Measurements from ENCODE around the gene PRKCH.
A peak's percentile ranks its signal among the peaks of the same experiment; 100 is the strongest.

PRKCH gene

GRCh38 chr14:61472011-61472672 lies 150.8 kb downstream of the PRKCH start:
- Histone ChIP-seq H3K36me3 (ENCODE audit: control insufficient read depth, insufficient read depth, low read length) (no peaks in the 10 kb centered on the region), H3K4me3 (ENCODE audit: extremely low read depth, insufficient read depth, low read length, poor library complexity, severe bottlenecking) (no peak overlapping the region), H3K9me3 (ENCODE audit: control insufficient read depth, low read length) (no peaks in the 10 kb centered on the region), H3K27ac (ENCODE audit: low read depth, low read length, severe bottlenecking) (peak overlapping the region; percentile 55), H3K4me1 (ENCODE audit: control insufficient read depth, insufficient read depth, low read length, poor library complexity, severe bottlenecking) (peaks cover 41% of the 10 kb centered on the region)
- WGBS, 2 experiments (ENCODE audit: insufficient coverage in 2 of 2), result 70 to 77% methylated on average over 7 to 8 of the region's 8 CpGs

- no peak overlapping the region for H3K4me3 ChIP-seq (ENCODE audit: extremely low read depth, insufficient read depth, low read length, poor library complexity, severe bottlenecking)
- WGBS, 2 experiments (ENCODE audit: insufficient coverage in 2 of 2), result 96 to 100% methylated on average over 3 of the region's 3 CpGs
- no peak overlapping the region for H3K27ac ChIP-seq (ENCODE audit: low read depth, low read length, severe bottlenecking)
- no peaks in the 10 kb centered on the region for H3K9me3 ChIP-seq (ENCODE audit: control insufficient read depth, low read length)
- peaks cover 40% of the 10 kb centered on the region for H3K4me1 ChIP-seq (ENCODE audit: control insufficient read depth, insufficient read depth, low read length, poor library complexity, severe bottlenecking)
- no peaks in the 10 kb centered on the region for H3K36me3 ChIP-seq (ENCODE audit: control insufficient read depth, insufficient read depth, low read length)
Observed at GRCh38 chr14:61472801-61473376, 151.5 kb downstream of the PRKCH start.

GRCh38 chr14:61474015-61474414 lies 152.6 kb downstream of the PRKCH start:
- Histone ChIP-seq H3K36me3 (ENCODE audit: control insufficient read depth, insufficient read depth, low read length) (no peaks in the 10 kb centered on the region), H3K4me3 (ENCODE audit: extremely low read depth, insufficient read depth, low read length, poor library complexity, severe bottlenecking) (no peak overlapping the region), H3K9me3 (ENCODE audit: control insufficient read depth, low read length) (no peaks in the 10 kb centered on the region), H3K27ac (ENCODE audit: low read depth, low read length, severe bottlenecking) (no peak overlapping the region), H3K4me1 (ENCODE audit: control insufficient read depth, insufficient read depth, low read length, poor library complexity, severe bottlenecking) (peaks cover 40% of the 10 kb centered on the region)
- 0% methylated on average over 1 of the region's 1 CpG for WGBS, 2 experiments (ENCODE audit: insufficient coverage in 2 of 2)

GRCh38 chr14:61474701-61475100 lies 153.3 kb downstream of the PRKCH start:
- WGBS, 2 experiments (ENCODE audit: insufficient coverage in 2 of 2), result 100% methylated on average over 1 to 2 of the region's 3 CpGs
- Histone ChIP-seq H3K4me3 (ENCODE audit: extremely low read depth, insufficient read depth, low read length, poor library complexity, severe bottlenecking) (no peak overlapping the region), H3K9me3 (ENCODE audit: control insufficient read depth, low read length) (no peaks in the 10 kb centered on the region), H3K4me1 (ENCODE audit: control insufficient read depth, insufficient read depth, low read length, poor library complexity, severe bottlenecking) (peaks cover 40% of the 10 kb centered on the region), H3K27ac (ENCODE audit: low read depth, low read length, severe bottlenecking) (no peak overlapping the region), H3K36me3 (ENCODE audit: control insufficient read depth, insufficient read depth, low read length) (no peaks in the 10 kb centered on the region)

GRCh38 chr14:61475316-61475715 lies 153.9 kb downstream of the PRKCH start:
- Histone ChIP-seq H3K4me3 (ENCODE audit: extremely low read depth, insufficient read depth, low read length, poor library complexity, severe bottlenecking) (no peak overlapping the region), H3K36me3 (ENCODE audit: control insufficient read depth, insufficient read depth, low read length) (no peaks in the 10 kb centered on the region), H3K27ac (ENCODE audit: low read depth, low read length, severe bottlenecking) (no peak overlapping the region), H3K9me3 (ENCODE audit: control insufficient read depth, low read length) (no peaks in the 10 kb centered on the region), H3K4me1 (ENCODE audit: control insufficient read depth, insufficient read depth, low read length, poor library complexity, severe bottlenecking) (peaks cover 44% of the 10 kb centered on the region)
- WGBS, 2 experiments (ENCODE audit: insufficient coverage in 2 of 2), result no CpG with 5 or more reads among the region's 4 CpGs

GRCh38 chr14:61476105-61476753 lies 154.8 kb downstream of the PRKCH start:
- Histone ChIP-seq H3K4me1 (ENCODE audit: control insufficient read depth, insufficient read depth, low read length, poor library complexity, severe bottlenecking) (peaks cover 35% of the 10 kb centered on the region), H3K4me3 (ENCODE audit: extremely low read depth, insufficient read depth, low read length, poor library complexity, severe bottlenecking) (no peak overlapping the region), H3K27ac (ENCODE audit: low read depth, low read length, severe bottlenecking) (peak overlapping the region; percentile 41), H3K36me3 (ENCODE audit: control insufficient read depth, insufficient read depth, low read length) (no peaks in the 10 kb centered on the region), H3K9me3 (ENCODE audit: control insufficient read depth, low read length) (no peaks in the 10 kb centered on the region)
- 100% methylated on average over 1 of the region's 2 CpGs; no CpG with 5 or more reads in 1 of the 2 experiments for WGBS, 2 experiments (ENCODE audit: insufficient coverage in 2 of 2)

- H3K9me3 ChIP-seq (ENCODE audit: control insufficient read depth, low read length), result no peaks in the 10 kb centered on the region
- peak overlapping the region; percentile 41 for H3K27ac ChIP-seq (ENCODE audit: low read depth, low read length, severe bottlenecking)
- 83 to 100% methylated on average over 1 to 4 of the region's 6 CpGs for WGBS, 2 experiments (ENCODE audit: insufficient coverage in 2 of 2)
- no peaks in the 10 kb centered on the region for H3K36me3 ChIP-seq (ENCODE audit: control insufficient read depth, insufficient read depth, low read length)
- no peak overlapping the region for H3K4me3 ChIP-seq (ENCODE audit: extremely low read depth, insufficient read depth, low read length, poor library complexity, severe bottlenecking)
- peaks cover 29% of the 10 kb centered on the region for H3K4me1 ChIP-seq (ENCODE audit: control insufficient read depth, insufficient read depth, low read length, poor library complexity, severe bottlenecking)
Observed at GRCh38 chr14:61476754-61477410, 155.5 kb downstream of the PRKCH start.

- peaks cover 22% of the 10 kb centered on the region for H3K4me1 ChIP-seq (ENCODE audit: control insufficient read depth, insufficient read depth, low read length, poor library complexity, severe bottlenecking)
- no peak overlapping the region for H3K4me3 ChIP-seq (ENCODE audit: extremely low read depth, insufficient read depth, low read length, poor library complexity, severe bottlenecking)
- no peaks in the 10 kb centered on the region for H3K36me3 ChIP-seq (ENCODE audit: control insufficient read depth, insufficient read depth, low read length)
- 79 to 96% methylated on average over 5 to 9 of the region's 10 CpGs for WGBS, 2 experiments (ENCODE audit: insufficient coverage in 2 of 2)
- no peaks in the 10 kb centered on the region for H3K9me3 ChIP-seq (ENCODE audit: control insufficient read depth, low read length)
- no peak overlapping the region for H3K27ac ChIP-seq (ENCODE audit: low read depth, low read length, severe bottlenecking)
Observed at GRCh38 chr14:61477712-61478462, 156.5 kb downstream of the PRKCH start.

- peaks cover 19% of the 10 kb centered on the region for H3K4me1 ChIP-seq (ENCODE audit: control insufficient read depth, insufficient read depth, low read length, poor library complexity, severe bottlenecking)
- H3K4me3 ChIP-seq (ENCODE audit: extremely low read depth, insufficient read depth, low read length, poor library complexity, severe bottlenecking), result no peak overlapping the region
- H3K27ac ChIP-seq (ENCODE audit: low read depth, low read length, severe bottlenecking), result no peak overlapping the region
- 97 to 98% methylated on average over 5 to 6 of the region's 6 CpGs for WGBS, 2 experiments (ENCODE audit: insufficient coverage in 2 of 2)
- H3K9me3 ChIP-seq (ENCODE audit: control insufficient read depth, low read length), result no peaks in the 10 kb centered on the region
- H3K36me3 ChIP-seq (ENCODE audit: control insufficient read depth, insufficient read depth, low read length), result no peaks in the 10 kb centered on the region
Observed at GRCh38 chr14:61478971-61479473, 157.6 kb downstream of the PRKCH start.

All from mesodermal cell (in vitro differentiated cells).